ENCODE data around the gene PITPNM2.

DNA sequence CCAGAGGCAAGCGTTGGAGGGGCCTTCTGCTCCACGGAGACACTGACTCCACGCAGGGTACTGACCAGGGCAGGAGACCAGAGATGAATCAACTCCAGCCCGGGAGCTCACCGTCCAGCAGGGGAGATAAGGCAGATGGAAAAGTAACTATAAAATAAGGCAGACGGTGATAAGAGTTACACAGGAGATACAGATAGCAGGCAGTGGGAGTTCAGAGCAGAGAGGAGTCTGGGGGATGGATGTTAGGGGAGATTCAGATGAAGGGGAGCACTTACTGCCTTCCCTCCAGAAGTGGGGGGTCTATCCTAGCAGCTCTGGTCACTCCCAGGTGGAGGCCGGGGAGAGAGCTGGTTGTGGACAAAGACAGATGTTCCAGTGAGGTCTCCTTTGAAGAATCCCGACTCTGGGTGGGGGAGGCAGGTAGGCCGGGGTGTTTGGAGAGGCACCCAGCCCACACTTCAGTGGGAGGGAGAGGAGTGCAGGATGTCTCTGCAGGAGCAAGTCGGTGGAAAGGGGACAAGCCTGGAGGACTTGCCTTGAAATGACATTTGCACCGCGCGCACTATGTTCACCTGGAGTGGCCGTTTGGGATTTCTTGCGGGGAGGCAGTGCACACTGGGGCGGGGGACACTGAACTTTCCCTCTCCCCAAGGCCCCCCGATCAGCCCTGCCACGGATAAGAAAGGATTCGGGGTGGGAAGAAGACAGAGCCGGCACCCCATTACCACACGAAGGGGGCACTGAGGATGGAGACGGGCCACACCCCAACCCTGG lies 1.2 kb downstream of the PITPNM2 start:
- no peak for TF ChIP-seq EZH2 (IDR thresholded peaks at IDR 0.05; ENCODE audit: low read length)
- no peak for TF ChIP-seq CTCF (optimal IDR thresholded peaks at IDR 0.05 in 1 of 3, IDR thresholded peaks at IDR 0.05 in 1 of 3, conservative IDR thresholded peaks at IDR 0.05 in 1 of 3; ENCODE audit: extremely low read depth in 1 of 3, insufficient read depth in 2 of 3, low read length in 3 of 3)
